ENCODE results near the gene DNAH10. TPM values are rescaled to one million over a fixed set of nuclear protein-coding genes. Genes with fewer than 3 reads are reported as not detected.

The DNAH10 gene
- total and polyA plus RNA-seq, 2 of the 4 experiments (the other 2 are of a cell fraction) = 0.18 to 0.22 TPM

DNA sequence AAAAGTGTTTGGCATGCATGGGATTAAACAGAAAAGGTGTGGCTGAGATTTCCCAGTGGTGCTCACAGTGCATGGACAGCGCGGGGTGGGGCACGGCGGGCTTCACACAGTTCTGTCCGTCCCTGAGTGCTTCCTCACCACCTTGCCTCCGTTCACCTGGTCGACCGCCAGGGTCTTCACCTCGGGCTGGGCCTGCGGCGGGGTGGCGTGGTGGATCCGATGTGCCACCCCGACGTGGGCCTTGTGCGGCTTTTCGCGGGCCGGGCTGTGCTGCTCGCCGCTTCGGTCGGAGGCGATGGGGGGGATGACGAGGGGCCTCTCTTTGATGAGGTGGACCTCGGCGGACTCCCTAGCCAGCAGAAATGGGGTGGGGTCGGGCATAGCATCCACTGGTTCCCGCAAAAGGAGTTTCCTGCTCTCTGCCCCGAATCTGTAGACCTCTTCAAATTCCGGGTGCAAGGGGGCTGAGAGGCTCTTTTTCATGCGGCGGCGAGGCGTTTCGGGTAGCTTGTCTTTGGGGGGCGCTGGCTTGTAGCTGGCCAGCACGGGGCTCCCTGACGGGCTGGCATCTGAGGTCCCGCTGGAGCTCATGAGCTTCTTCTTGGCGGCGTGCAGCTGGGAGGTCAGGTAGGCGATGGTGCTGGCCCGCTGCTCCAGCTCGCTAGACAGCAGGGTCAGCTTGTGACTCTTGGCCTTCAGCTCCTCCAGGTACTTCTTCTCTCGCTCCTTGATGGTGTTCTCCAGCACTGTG is 175.0 kb downstream of the DNAH10 start:
- Histone ChIP-seq H3K4ac (ENCODE audit: low read depth, low read length) (no peak overlapping the region), H3K36me3 (ENCODE audit: control insufficient read depth, insufficient read depth, low read length) (peaks cover 43% of the 10 kb centered on the region), H3K4me1 (ENCODE audit: control insufficient read depth, insufficient read depth, low read length) (peaks cover 8% of the 10 kb centered on the region), H2BK20ac (ENCODE audit: low read depth, low read length) (no peak overlapping the region), H3K9me1 (ENCODE audit: insufficient read depth, low read length) (peaks cover 6% of the 10 kb centered on the region; the same call in 1 of the 2 replicates), H2AK5ac (ENCODE audit: low read depth, low read length) (no peak overlapping the region), H2BK15ac (ENCODE audit: low read depth, low read length) (no peak overlapping the region), H3K4me2 (ENCODE audit: low read depth, low read length) (no peak overlapping the region), H3K9ac (ENCODE audit: low read depth, low read length) (no peak overlapping the region), H3K56ac (ENCODE audit: extremely low read depth, insufficient read depth, low read length) (no peak overlapping the region), H3K79me1 (ENCODE audit: low read depth in 1 of 2, low read length in 2 of 2) (peaks cover 0 to 12% of the 10 kb centered on the region in 2 experiments; a peak in 2 of 4 replicates), H3K27ac (ENCODE audit: insufficient read depth, low read length) (no peak overlapping the region), H2AK9ac (replicated peaks; ENCODE audit: low read depth, low read length, poor library complexity) (no peak overlapping the region), H3K9me3 (ENCODE audit: control insufficient read depth, insufficient read depth, low read length) (peaks cover 6% of the 10 kb centered on the region), H2BK5ac (ENCODE audit: low read depth, low read length, poor library complexity, severe bottlenecking) (no peak overlapping the region), H3K4me3 (ENCODE audit: insufficient read depth, low read depth, low read length) (no peak overlapping the region), H2AFZ (replicated peaks; ENCODE audit: low read length, poor library complexity) (no peak overlapping the region), H3K18ac (ENCODE audit: low read depth, low read length) (no peak overlapping the region), H3K14ac (replicated peaks; ENCODE audit: low read depth, low read length) (no peak overlapping the region), H4K5ac (ENCODE audit: low read depth, low read length) (no peak overlapping the region), H4K8ac (ENCODE audit: low read depth in 2 of 2, low read length in 2 of 2) (no peak overlapping the region), H4K91ac (ENCODE audit: insufficient read depth, low read depth, low read length) (no peak overlapping the region), H2BK120ac (ENCODE audit: low read depth, low read length) (no peak overlapping the region), H4K20me1 (ENCODE audit: insufficient read depth, low read length) (no peaks in the 10 kb centered on the region), H3K23ac (ENCODE audit: low read depth, low read length) (no peak overlapping the region), H3K27me3 (ENCODE audit: control insufficient read depth, insufficient read depth, low read length) (no peaks in the 10 kb centered on the region)
- in situ Hi-C loops (cut with MboI; ENCODE audit: low sequenced_read_pairs) (no loop called here), dilution Hi-C loops (cut with HindIII; ENCODE audit: low sequenced_read_pairs, unreplicated experiment) (no loop called here), intact Hi-C loops (cut with micrococcal nuclease) (no loop called here)
- CTCF ChIA-PET = no interaction called here
- ATAC-seq (ENCODE audit: low read depth) (no peak), DNase-seq (no peak)
- TSS peak; percentile 41 for BruUV-seq (replicated peaks)
- 96% methylated on average over 26 of the region's 46 CpGs; no CpG with 5 or more reads in 1 of the 2 experiments for WGBS, 2 experiments (ENCODE audit: extremely low coverage in 2 of 2, insufficient read length in 1 of 2)
- POLR2A ChIA-PET (ENCODE audit: unreplicated experiment) = no interaction called here
- TF ChIP-seq FOS (IDR thresholded peaks at IDR 0.05; ENCODE audit: low read depth, low read length) = no peak
- TF ChIP-seq CEBPB (IDR thresholded peaks at IDR 0.05; ENCODE audit: low read depth, low read length) = no peak
- no peak for TF ChIP-seq BHLHE40 (IDR thresholded peaks at IDR 0.05; ENCODE audit: low read depth, low read length)
- no peak for TF ChIP-seq MXI1 (IDR thresholded peaks at IDR 0.05; ENCODE audit: borderline replicate concordance, low read depth, low read length)
- no peak for TF ChIP-seq RAD21 (IDR thresholded peaks at IDR 0.05; ENCODE audit: low read length)
- TF ChIP-seq CHD1 (IDR thresholded peaks at IDR 0.05; ENCODE audit: low read depth, low read length) = no peak
- TF ChIP-seq RFX5 (IDR thresholded peaks at IDR 0.05; ENCODE audit: low read depth, low read length) = no peak
- TF ChIP-seq, protein P1, sequence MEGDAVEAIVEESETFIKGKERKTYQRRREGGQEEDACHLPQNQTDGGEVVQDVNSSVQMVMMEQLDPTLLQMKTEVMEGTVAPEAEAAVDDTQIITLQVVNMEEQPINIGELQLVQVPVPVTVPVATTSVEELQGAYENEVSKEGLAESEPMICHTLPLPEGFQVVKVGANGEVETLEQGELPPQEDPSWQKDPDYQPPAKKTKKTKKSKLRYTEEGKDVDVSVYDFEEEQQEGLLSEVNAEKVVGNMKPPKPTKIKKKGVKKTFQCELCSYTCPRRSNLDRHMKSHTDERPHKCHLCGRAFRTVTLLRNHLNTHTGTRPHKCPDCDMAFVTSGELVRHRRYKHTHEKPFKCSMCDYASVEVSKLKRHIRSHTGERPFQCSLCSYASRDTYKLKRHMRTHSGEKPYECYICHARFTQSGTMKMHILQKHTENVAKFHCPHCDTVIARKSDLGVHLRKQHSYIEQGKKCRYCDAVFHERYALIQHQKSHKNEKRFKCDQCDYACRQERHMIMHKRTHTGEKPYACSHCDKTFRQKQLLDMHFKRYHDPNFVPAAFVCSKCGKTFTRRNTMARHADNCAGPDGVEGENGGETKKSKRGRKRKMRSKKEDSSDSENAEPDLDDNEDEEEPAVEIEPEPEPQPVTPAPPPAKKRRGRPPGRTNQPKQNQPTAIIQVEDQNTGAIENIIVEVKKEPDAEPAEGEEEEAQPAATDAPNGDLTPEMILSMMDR (conservative IDR thresholded peaks at IDR 0.05; ENCODE audit: low read depth, low read length) = no peak
- TF ChIP-seq, protein P2, sequence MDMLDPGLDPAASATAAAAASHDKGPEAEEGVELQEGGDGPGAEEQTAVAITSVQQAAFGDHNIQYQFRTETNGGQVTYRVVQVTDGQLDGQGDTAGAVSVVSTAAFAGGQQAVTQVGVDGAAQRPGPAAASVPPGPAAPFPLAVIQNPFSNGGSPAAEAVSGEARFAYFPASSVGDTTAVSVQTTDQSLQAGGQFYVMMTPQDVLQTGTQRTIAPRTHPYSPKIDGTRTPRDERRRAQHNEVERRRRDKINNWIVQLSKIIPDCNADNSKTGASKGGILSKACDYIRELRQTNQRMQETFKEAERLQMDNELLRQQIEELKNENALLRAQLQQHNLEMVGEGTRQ (IDR thresholded peaks at IDR 0.05; ENCODE audit: low read depth, low read length) = no peak
- no peak for TF ChIP-seq MAZ (IDR thresholded peaks at IDR 0.05; ENCODE audit: borderline replicate concordance, low read depth, low read length)
- no peak for TF ChIP-seq RCOR1 (IDR thresholded peaks at IDR 0.05; ENCODE audit: insufficient replicate concordance, low read length)
